GM12875 (cell line): Measurements from ENCODE around the gene CREB5.

Source experiments
- H3K4me3 ChIP-seq: one replicate; pipeline ENCODE4 v1.5.1; 2011; ENCODE audit warnings: low read depth, low read length, control low read depth
- TF ChIP-seq, protein P1 (sequence below): IDR thresholded peaks from 2 replicates; pipeline ENCODE4 v1.5.1; 2011; ENCODE audit warnings: low read depth, mild to moderate bottlenecking, control low read depth, inconsistent platforms, low read length, moderate library complexity, borderline replicate concordance; ENCODE audit not compliant: insufficient read depth

CREB5 gene

DNA sequence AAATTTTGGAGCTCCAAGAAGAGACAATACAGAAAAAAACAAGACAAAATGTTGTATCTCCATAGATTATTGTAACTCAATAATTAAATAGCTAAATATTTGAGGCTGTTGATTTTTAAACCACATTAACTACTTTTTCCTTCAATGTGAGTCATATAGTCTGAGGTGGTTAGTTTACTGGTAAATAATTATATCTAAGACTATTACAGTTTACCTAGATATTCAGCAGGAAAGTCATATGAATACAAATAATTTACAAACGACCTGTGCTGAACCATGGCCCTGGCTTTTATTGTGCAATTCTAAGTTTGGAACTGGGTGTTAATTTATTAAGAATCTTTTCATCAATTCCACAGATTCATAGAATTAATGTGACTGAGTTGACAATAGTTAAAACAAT is 22.2 kb downstream of the CREB5 start:
- no peak overlapping the region for H3K4me3 ChIP-seq
- TF ChIP-seq, protein P1, sequence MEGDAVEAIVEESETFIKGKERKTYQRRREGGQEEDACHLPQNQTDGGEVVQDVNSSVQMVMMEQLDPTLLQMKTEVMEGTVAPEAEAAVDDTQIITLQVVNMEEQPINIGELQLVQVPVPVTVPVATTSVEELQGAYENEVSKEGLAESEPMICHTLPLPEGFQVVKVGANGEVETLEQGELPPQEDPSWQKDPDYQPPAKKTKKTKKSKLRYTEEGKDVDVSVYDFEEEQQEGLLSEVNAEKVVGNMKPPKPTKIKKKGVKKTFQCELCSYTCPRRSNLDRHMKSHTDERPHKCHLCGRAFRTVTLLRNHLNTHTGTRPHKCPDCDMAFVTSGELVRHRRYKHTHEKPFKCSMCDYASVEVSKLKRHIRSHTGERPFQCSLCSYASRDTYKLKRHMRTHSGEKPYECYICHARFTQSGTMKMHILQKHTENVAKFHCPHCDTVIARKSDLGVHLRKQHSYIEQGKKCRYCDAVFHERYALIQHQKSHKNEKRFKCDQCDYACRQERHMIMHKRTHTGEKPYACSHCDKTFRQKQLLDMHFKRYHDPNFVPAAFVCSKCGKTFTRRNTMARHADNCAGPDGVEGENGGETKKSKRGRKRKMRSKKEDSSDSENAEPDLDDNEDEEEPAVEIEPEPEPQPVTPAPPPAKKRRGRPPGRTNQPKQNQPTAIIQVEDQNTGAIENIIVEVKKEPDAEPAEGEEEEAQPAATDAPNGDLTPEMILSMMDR, result no peak

DNA sequence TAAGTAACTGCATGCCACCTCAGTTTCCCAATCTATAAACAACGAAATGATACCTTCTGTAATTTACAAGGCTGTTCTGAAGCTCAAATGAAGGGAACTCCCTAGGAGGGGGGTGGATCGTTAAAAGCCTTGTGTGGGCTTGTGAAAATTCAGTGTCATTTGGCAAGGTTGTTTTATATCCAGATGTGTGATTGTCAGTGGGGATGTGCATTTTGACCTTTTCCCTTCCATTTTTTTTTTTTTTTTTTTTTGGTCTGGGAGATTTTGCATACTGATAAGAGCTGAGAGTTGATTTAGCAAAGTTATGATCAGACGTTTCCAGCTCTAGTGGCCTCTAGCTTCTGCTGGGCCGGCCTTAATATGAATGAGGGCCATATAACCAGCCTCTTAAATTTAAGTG is 22.8 kb downstream of the CREB5 start:
- TF ChIP-seq, protein P1, result no peak
- no peak overlapping the region for H3K4me3 ChIP-seq

DNA sequence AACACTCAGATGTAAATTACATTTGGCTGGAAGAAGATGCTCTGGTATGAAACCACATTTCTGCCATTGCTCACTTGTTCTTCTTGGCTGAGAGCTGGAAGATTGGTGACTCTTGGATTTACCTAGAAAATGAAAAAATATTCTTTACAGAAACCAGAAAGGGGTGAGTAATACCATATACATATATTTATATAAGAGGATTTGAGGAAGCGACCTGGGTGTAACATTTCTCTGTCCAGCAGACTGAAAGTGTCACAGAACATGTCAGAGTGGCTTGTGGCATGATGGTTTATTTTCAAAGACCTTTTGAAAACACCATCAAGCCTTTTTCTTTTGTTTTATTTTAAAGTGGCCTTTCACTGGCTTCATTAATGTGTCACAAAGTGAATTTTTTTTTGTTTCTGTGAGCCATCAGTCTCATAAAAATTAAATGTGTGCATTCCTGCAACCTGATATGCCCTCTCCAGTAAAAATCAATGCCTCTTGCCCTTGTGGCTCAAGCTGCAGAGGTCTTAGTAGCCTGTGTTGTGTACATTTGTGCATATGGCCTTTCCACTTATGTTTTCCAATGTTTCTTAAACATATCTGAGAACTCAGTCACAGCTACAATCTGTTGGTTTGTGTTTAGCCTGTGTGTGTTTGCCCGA is 23.5 kb downstream of the CREB5 start:
- peak overlapping the region; percentile 10 for H3K4me3 ChIP-seq
- TF ChIP-seq, protein P1, result no peak

DNA sequence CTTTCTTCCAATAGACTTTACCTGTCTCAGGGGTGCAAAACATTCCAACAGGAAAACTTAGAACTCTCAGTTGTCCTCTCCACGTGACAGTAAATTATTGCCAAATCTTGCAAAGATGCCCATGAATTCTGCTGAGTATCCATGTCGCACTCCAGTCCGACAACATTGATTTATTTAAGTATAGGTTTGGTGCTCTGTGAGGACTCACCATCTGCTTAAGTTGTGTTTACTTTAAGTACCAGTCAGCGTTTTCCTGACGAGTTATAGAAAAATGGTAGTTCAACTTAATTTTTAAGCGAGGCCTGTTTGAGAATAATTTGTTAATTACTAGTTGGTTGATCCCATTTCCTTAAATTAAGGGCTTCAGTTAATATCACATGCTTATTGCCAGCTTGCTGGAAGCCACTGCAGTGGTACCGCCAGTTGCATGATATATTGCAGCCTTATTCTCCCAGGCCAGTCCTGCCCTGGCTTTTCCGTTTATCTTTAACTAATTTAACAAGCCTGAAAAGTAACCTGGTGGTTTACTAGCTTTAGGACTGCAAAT is 27.8 kb downstream of the CREB5 start:
- no peak overlapping the region for H3K4me3 ChIP-seq
- TF ChIP-seq, protein P1, result no peak

DNA sequence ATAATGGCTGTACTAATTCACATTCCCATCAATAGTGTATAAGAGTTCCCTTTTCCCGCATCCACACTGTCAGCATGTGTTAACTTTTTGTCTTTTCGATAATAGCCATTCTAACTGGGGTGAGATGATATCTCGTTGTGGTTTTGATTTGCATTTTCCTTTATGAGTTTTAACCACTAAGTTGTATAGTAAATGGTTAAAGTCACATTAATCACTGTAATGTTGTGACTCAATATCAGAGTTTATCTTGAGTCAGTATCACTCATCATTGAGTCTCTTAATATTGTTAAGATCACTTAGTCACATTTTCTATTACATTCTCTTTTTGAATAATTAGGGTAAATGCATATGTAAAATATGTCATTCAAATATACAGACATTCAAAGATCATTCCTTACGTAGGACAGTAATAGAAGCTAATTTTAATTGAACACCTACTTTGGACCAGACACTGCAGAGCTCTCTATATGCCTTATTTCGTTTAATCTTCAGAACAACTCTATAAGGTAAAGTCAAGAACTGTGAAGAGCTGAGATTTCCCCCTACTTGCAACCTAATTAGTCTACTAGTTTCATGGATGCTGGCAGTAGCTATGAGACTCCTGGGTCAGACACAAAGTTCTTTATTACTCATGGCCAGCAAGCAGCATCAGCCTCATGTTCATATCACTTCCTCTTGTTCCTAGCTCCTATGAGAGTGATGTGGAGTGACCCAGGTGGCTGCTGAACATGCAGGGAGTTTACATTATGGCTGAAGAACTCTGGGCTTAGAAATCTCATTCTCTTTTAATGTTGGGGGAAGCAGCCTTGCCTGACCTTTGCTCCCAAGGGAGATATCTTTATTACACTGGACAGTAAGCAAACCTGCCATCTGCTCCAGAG is 30.5 kb downstream of the CREB5 start:
- H3K4me3 ChIP-seq, result no peak overlapping the region
- TF ChIP-seq, protein P1, result no peak

DNA sequence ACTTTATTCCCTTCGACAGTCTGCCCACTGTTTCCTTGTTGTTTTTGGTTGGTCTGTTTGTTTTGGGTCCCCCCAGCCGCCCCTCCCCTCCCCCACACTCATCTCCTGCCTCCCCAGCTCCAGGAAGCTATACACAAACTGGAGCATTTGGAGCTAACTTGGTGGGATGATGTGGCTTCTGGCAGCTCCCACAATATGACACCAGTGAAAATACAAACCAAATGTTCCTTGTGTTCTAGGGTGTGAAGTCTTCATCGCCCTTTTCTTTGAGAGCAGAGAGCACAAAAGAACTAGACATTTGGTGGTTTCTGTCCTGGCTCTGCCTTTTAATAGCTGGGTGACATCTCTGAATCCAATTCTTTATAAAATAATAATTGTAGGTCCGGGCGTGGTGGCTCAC is 33.8 kb downstream of the CREB5 start:
- TF ChIP-seq, protein P1, result no peak
- no peak overlapping the region for H3K4me3 ChIP-seq
